ENCODE data around the gene FNIP1.
"Not testable (repeated sequence)": the region's sequence is repeated elsewhere in the genome, so short reads cannot be mapped to it uniquely, and the experiment has no call there.

The FNIP1 gene

GRCh38 chr5:131720714-131721113, 76.1 kb downstream of the FNIP1 start:
- Histone ChIP-seq H3K4me2 (ENCODE audit: low read depth, low read length, poor library complexity, severe bottlenecking) (no peak overlapping the region), H3K27me3 (ENCODE audit: low read length) (no peaks in the 10 kb centered on the region), H3K36me3 (ENCODE audit: low read length) (peaks cover 27% of the 10 kb centered on the region), H3F3A (ENCODE audit: insufficient read depth) (no peaks in the 10 kb centered on the region), H3K27ac (ENCODE audit: low read depth, low read length) (no peak overlapping the region), H3K9me2 (replicated peaks; ENCODE audit: insufficient read depth, low read length) (no peaks in the 10 kb centered on the region), H3K4me3 (ENCODE audit: insufficient read depth, low read length, poor library complexity, severe bottlenecking) (no peak overlapping the region), H4K20me1 (ENCODE audit: low read depth, low read length) (no peaks in the 10 kb centered on the region), H2AFZ (ENCODE audit: low read depth, low read length, severe bottlenecking) (no peak overlapping the region), H3K79me2 (ENCODE audit: insufficient read depth, low read length) (peaks cover 4% of the 10 kb centered on the region; the same call in 1 of the 2 replicates), H3K9ac (ENCODE audit: low read length) (no peak overlapping the region), H3K9me3 (ENCODE audit: insufficient read depth, low read length) (no peaks in the 10 kb centered on the region)
- TF ChIP-seq EZH2phosphoT487 (conservative IDR thresholded peaks at IDR 0.05; ENCODE audit: low read length) = no peak
- no peak for TF ChIP-seq CTCF (IDR thresholded peaks at IDR 0.05; ENCODE audit: insufficient read depth, low read length, poor library complexity, severe bottlenecking)

- Histone ChIP-seq H3K9ac (ENCODE audit: low read length) (no peak overlapping the region), H3K9me2 (replicated peaks; ENCODE audit: insufficient read depth, low read length) (no peaks in the 10 kb centered on the region), H3K79me2 (ENCODE audit: insufficient read depth, low read length) (peaks cover 4% of the 10 kb centered on the region; the same call in 1 of the 2 replicates), H3K27me3 (ENCODE audit: low read length) (no peaks in the 10 kb centered on the region), H3K4me2 (ENCODE audit: low read depth, low read length, poor library complexity, severe bottlenecking) (no peak overlapping the region), H3K4me3 (ENCODE audit: insufficient read depth, low read length, poor library complexity, severe bottlenecking) (no peak overlapping the region), H3K27ac (ENCODE audit: low read depth, low read length) (no peak overlapping the region), H3F3A (ENCODE audit: insufficient read depth) (no peaks in the 10 kb centered on the region), H4K20me1 (ENCODE audit: low read depth, low read length) (no peaks in the 10 kb centered on the region), H3K36me3 (ENCODE audit: low read length) (peaks cover 27% of the 10 kb centered on the region), H3K9me3 (ENCODE audit: insufficient read depth, low read length) (no peaks in the 10 kb centered on the region), H2AFZ (ENCODE audit: low read depth, low read length, severe bottlenecking) (no peak overlapping the region)
- TF ChIP-seq CTCF (IDR thresholded peaks at IDR 0.05; ENCODE audit: insufficient read depth, low read length, poor library complexity, severe bottlenecking) (no peak), EZH2phosphoT487 (conservative IDR thresholded peaks at IDR 0.05; ENCODE audit: low read length) (no peak)
Measured at GRCh38 chr5:131719564-131719963, 77.3 kb downstream of the FNIP1 start.

GRCh38 chr5:131718487-131719014, 78.3 kb downstream of the FNIP1 start:
- Histone ChIP-seq H3K4me3 (ENCODE audit: insufficient read depth, low read length, poor library complexity, severe bottlenecking) (no peak overlapping the region), H3F3A (ENCODE audit: insufficient read depth) (no peaks in the 10 kb centered on the region), H3K36me3 (ENCODE audit: low read length) (peaks cover 27% of the 10 kb centered on the region), H3K4me2 (ENCODE audit: low read depth, low read length, poor library complexity, severe bottlenecking) (no peak overlapping the region), H2AFZ (ENCODE audit: low read depth, low read length, severe bottlenecking) (no peak overlapping the region), H3K27ac (ENCODE audit: low read depth, low read length) (no peak overlapping the region), H3K9me2 (replicated peaks; ENCODE audit: insufficient read depth, low read length) (no peaks in the 10 kb centered on the region), H4K20me1 (ENCODE audit: low read depth, low read length) (no peaks in the 10 kb centered on the region), H3K9ac (ENCODE audit: low read length) (no peak overlapping the region), H3K27me3 (ENCODE audit: low read length) (no peaks in the 10 kb centered on the region), H3K79me2 (ENCODE audit: insufficient read depth, low read length) (peaks cover 4% of the 10 kb centered on the region; the same call in 1 of the 2 replicates), H3K9me3 (ENCODE audit: insufficient read depth, low read length) (no peaks in the 10 kb centered on the region)
- TF ChIP-seq CTCF (IDR thresholded peaks at IDR 0.05; ENCODE audit: insufficient read depth, low read length, poor library complexity, severe bottlenecking) = no peak
- TF ChIP-seq EZH2phosphoT487 (conservative IDR thresholded peaks at IDR 0.05; ENCODE audit: low read length) = no peak

- H3K4me3 ChIP-seq (ENCODE audit: insufficient read depth, low read length, poor library complexity, severe bottlenecking); H2AFZ ChIP-seq (ENCODE audit: low read depth, low read length, severe bottlenecking); H3K27me3 ChIP-seq (ENCODE audit: low read length); H3K9me3 ChIP-seq (ENCODE audit: insufficient read depth, low read length); H3K27ac ChIP-seq (ENCODE audit: low read depth, low read length); H4K20me1 ChIP-seq (ENCODE audit: low read depth, low read length); H3K79me2 ChIP-seq (ENCODE audit: insufficient read depth, low read length); H3K4me2 ChIP-seq (ENCODE audit: low read depth, low read length, poor library complexity, severe bottlenecking); H3K9me2 ChIP-seq (replicated peaks; ENCODE audit: insufficient read depth, low read length); H3F3A ChIP-seq (ENCODE audit: insufficient read depth); H3K9ac ChIP-seq (ENCODE audit: low read length): not testable (repeated sequence)
- H3K36me3 ChIP-seq (ENCODE audit: low read length) = peaks cover 27% of the 10 kb centered on the region
Measured at GRCh38 chr5:131717164-131717563, 79.7 kb downstream of the FNIP1 start.

Measured in SU-DHL-6 (cell line).